Suppressor macrophage (primary cell): ENCODE results near the gene MYO1E.
A peak's percentile ranks its signal among the peaks of the same experiment; 100 is the strongest.
"Not testable (repeated sequence)": the region's sequence is repeated elsewhere in the genome, so short reads cannot be mapped to it uniquely, and the experiment has no call there.

ENCODE experiments used
- DNase-seq, 4 experiments: peaks; one replicate each; pipeline ENCODE4 v3.0.0-alpha.2; 2020 to 2022

The MYO1E gene

DNA sequence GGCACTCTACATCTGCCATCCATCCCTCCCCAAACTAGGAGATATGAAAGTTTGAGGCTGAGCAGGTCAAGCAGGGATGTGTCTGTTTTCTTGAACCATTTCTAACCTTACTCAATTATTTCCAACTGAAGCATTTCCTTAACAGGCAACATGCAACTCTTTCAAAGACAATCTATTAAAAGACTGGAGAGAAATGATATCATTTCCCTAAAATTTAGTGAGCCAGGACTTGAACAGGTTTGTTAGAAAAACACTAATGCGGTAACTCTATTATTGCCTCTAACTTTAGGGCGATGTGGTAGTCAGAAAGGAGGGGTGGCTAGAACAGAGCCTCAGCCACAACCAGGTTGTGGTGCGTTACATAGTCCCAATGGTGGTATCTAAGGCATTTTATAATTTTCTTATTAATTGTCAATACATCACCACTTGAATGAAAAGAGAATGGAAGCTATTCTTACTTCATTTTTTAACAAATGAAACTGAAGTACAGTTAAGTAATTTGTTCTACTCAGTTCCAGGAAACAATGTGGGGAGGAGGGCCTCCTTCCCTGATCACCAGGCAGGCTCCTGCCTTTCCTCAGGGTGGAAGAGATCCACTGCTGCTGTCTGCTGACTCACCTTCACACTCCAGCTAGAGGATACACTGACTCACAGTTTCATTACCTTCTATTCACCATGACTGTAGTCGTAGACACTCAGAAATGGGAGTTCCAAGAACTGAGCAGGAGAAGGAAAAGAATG is 22.8 kb downstream of the MYO1E start:
- peak; percentile 36 to 70 (median 60) for DNase-seq

DNA sequence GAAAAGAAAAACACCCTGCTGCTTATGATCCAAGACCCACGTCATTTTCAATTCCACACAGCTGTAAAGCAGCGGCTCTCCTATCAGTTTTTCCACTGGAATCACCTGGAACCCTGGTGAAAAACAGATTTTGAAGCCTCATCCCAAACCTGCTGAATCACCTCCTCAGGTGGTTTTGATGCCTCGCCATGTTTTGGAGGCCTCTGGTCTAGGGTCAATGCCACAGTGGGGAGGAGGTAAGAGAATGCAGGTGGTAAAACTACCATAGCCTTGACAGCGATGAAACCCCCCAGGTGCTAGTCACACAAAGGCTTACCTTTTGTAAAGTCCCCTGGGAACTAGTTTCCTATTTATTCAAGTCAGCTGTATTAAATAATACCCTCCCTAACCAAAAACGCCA is 24.8 kb downstream of the MYO1E start:
- no peak for DNase-seq

DNA sequence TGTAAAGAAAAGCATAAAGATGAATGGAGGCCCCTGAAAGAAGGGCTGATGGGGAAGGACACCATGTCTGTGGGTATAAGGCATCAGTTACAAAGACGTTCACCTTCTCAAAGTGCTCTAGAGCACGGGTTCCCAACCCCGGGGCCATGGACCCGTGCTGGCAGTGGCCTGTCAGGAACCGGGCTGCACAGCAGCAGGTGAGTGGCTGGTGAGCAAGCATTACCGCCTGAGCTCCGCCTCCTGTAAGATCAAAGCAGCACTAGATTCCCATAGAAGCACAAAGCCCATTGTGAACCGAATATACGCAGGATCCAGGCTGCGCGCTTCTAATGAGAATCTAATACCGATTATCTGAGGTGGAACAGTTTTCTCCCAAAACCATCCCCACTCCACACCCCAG is 25.7 kb downstream of the MYO1E start:
- no peak for DNase-seq

- no peak for DNase-seq
These were observed 27.3 kb downstream of the MYO1E start for GRCh38 chr15:59345326-59345725.

DNA sequence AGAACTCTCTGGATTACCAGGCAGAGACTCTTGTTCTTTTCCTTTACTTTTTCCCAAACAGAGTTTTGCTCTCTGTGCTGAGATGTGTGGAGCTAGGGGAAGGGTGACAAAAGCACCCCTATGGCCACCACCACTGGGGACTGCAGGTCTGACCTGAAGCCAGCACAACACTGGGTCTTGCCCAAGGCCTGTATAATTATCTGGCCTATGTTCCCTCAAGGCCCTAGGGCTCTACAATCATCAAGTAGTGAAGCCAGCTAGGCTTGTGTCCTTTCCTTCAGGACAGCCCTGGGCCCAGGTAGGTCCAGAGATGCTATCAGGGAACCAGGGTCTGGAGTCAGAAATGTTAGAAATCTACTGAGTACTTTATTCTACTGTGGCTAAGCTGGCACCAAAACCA is 28.4 kb downstream of the MYO1E start:
- DNase-seq, result no peak

DNA sequence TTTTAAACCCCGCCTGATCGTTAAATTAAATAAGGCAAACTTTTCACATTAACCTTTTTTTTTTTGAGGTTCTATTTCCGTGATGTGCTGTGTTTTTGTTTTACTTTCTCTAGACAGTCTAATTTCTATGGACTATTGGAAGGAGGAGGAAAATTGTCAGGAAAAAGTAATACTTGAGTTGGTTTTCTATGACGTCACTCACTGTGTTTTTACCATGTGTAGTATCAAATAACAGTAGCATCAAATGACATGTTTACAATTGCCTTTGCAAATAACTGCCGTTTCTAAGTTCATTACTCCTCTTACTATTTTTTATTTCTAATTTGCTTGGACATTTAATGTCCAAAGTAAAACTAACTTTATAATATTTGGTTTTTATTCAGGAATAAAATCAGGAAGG is 32.3 kb downstream of the MYO1E start:
- no peak for DNase-seq

DNA sequence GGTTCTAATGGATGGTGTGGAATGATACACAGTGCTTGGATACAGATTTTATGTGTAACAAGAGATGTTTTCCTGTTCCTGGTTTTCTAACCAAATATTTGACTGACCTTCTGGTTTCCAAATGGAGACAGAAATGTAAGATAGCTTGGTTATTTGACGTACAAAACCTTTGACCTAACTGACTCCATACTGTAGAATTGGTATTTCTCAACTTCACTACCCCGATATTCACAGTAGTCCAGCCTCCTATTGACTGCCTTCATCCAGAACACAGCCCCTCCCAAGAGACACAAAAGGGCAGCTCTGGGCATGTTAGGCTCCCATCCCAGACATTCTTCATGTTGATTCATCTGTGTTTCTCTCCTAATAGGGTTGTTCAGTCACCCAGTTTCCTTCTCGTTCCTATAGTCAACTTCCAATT is 33.4 kb downstream of the MYO1E start:
- DNase-seq, result no peak

DNA sequence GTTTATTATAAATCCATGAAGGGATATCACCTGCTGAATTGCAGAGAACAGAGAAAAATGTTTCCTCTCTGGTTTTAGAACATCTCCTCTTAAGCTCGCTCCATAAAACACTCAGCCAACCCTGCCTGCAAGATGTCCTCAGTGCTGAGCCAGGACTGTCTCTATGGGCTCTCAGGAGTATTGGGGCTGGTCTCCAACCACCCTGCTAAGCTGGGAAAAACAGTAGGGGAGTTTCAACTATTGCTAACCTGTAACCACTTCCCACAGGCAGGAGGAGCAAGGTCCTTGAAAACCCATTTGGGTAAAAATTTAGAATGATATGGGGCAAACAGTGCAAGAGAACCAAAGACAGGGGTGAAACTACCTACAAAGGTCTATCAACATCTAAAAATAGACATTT is 34.3 kb downstream of the MYO1E start:
- no peak for DNase-seq

GRCh38 chr15:59336725-59337124 is 35.9 kb downstream of the MYO1E start:
- DNase-seq, result not testable (repeated sequence)

GRCh38 chr15:59335207-59335786 is 37.4 kb downstream of the MYO1E start:
- DNase-seq, result no peak

GRCh38 chr15:59334076-59334415 is 38.6 kb downstream of the MYO1E start:
- no peak for DNase-seq

- peak in 3 of 4 experiments; percentile 33 to 62 (median 54) for DNase-seq
These were observed 39.1 kb downstream of the MYO1E start for GRCh38 chr15:59333401-59334075.

- DNase-seq, result peak in 2 of 4 experiments; percentile 38 to 46
These were observed 40.7 kb downstream of the MYO1E start for GRCh38 chr15:59332009-59332408.

DNA sequence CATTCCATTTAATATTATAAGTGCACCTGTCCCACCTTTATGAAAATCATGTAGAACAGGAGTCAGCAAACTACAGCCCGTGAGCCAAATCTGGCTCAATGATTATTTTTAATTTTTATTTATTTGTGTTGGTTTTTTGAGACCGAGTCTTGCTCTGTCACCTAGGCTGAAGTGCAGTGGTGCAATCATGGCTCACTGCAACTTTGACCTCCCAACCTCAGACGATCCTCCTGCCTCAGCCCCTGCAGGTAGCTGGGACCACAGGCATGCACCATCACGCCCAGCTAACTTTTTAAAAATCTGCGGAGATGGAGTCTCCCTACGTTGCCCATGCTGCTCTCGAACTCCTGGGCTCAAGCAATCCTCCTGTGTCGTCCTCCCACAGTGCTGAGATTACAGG is 42.0 kb downstream of the MYO1E start:
- DNase-seq, result no peak

- DNase-seq, result peak; percentile 11 to 61 (median 40)
These were observed 42.9 kb downstream of the MYO1E start for GRCh38 chr15:59329570-59330350.

DNA sequence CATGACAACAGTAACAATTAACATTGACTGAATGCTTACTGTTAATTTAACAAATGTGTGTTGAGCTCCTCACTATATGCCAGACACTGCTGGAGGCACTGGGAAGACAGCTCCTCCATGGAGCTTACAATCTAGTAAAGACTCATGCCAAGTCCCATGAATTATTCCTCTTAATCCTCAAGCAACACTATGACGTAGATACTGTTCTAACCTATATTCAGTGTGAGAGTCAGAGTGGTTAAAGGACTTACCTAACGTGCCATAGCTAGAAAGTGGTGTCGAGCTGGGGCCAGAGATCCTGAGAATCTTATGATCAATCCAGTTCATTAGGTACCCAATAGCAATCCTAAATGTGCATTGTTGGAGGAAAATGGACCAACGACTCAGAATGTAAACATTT is 43.6 kb downstream of the MYO1E start:
- DNase-seq, result no peak

DNA sequence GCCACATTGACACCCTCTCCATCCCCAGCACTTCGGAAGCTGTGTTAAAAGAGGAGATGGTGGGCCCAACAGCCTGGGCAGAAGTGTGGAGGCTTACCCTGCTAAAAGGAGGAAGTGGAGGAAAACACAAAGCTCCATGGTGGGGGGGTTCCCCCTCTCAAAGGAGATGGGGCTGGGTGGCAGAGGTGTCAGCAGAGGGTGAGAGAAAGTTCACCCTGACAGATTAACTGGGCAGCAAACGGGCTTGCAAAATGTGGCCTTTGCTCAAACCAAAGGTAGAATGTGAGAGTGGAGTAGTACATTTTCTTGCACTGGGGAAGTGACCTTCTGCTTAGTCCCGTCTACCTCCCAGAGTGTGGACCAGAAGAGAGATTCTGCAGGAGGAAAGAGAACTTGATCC is 44.7 kb downstream of the MYO1E start:
- peak; percentile 43 to 73 (median 70) for DNase-seq

DNA sequence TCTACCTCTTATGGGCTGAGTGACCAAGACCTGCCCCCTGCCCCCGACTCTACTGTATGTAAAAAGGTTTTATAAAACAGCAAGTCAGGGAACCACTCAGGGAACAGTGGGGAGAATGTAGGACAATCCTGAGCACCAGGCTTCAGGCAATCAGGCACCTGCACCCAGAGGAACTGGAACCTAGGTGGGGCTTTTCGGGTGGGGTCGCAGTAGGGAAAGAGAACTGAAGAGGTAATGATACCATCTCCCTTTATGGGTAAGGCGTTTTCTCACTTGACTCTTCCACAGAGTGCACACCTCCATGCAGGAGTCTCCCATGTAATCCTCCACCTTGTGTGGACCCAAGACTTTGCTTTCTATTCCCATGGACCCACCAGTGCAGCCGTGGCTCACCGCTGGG is 45.8 kb downstream of the MYO1E start:
- DNase-seq, result no peak

GRCh38 chr15:59322056-59322759 is 50.5 kb downstream of the MYO1E start:
- peak in 2 of 4 experiments; percentile 29 to 49 for DNase-seq

DNA sequence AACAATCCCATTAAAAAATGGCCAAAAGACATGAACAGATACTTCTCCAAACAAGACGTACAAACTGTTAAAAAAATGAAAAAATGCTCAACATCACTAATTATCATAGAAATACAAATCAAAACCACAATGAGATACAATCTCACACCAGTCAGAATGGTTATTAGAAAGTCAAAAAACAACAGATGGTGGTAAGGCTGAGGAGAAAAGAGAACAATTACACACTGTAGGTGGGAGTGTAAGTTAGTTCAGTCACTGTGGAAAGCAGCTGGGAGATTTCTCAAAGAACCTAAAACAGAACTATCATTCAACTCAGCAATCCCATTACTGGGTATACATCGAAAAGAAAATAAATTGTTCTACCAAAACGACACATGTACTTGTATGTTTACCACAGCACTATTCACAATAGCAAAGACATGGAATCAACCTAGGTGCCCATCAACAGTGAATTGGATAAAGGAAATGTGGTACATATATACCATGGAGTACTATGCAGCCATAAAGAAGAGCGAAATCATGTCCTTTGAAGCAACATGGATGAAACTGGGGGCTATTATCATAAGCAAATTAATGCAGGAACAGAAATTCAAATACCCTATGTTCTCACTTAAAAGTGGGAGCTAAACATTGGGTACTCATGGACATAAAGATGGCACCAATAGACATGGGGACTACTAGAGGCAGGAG is 51.5 kb downstream of the MYO1E start:
- no peak for DNase-seq

DNA sequence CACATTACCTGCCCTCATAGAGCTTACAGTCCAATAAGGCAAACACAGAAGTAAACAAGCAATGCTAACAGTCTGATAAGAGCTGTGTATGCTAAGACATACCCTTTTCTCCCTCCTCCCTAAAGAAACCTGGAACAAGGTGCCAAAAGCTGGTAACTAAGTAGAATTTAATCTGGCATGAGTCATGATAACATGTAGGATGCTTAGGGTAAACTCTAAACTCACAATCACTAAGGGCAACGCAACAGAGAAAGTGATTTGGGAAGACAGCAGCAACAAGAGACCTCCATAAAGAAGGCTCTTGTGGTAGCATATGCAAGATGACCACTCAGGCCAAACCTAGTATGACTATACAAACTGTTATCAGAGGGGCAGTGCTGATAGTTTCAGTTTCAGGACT is 55.5 kb downstream of the MYO1E start:
- DNase-seq, result no peak

GRCh38 chr15:59315914-59316451 is 56.7 kb downstream of the MYO1E start:
- DNase-seq, result no peak
